Measurements from ENCODE around the gene YOD1. TPM values are rescaled to one million over a fixed set of nuclear protein-coding genes. Genes with fewer than 3 reads are reported as not detected.
A peak's percentile ranks its signal among the peaks of the same experiment; 100 is the strongest.

YOD1 gene
- total RNA-seq, 1 experiment from 2014 or later: 63.9 TPM

DNA sequence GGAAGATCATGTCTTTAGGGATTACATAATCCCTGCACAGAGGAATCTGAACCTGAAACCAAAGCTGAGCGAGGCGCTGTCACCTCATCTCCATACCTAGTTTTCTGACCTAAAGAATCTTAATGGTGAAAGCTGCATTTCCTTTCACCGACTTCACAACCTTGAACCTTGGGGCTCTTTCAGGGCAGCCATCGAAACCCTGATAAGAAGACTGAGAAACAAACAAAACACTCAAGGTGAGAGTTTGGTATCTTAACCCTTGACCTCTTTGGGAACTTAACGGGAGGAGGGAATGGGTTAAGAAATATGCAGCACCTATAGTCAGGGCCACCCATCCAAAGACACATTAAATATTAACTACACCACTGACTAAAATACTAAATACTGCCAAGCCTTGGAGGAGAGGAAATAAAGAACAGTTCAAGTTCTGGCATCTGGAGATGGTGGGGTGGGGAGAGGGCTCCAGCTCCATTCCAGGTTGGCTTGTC lies 20.4 kb downstream of the YOD1 start:
- intact Hi-C loops (cut with micrococcal nuclease): loop anchor here (1.0 kb wide), 3 partner anchors 9 to 48 kb away; no protein-coding TSS in a partner anchor
- DNase-seq: peak; percentile 23
- peaks cover 26% of the 10 kb centered on the region for H3F3A ChIP-seq (ENCODE audit: low read length, unreplicated experiment)
- peak overlapping the region; percentile 95 for H3K27ac ChIP-seq (ENCODE audit: low read length)
- H3K79me2 ChIP-seq (ENCODE audit: low read length): peaks cover 71% of the 10 kb centered on the region
- H3K9me3 ChIP-seq (ENCODE audit: low read length): no peaks in the 10 kb centered on the region
- H4K20me1 ChIP-seq (ENCODE audit: low read length): no peaks in the 10 kb centered on the region
- ATAC-seq: no peak
- H3K27me3 ChIP-seq (ENCODE audit: low read length): no peaks in the 10 kb centered on the region
- BruUV-seq (replicated peaks): no TSS peak
- H3K9me2 ChIP-seq (replicated peaks; ENCODE audit: low read length): no peaks in the 10 kb centered on the region
- peak overlapping the region; percentile 85 for H3K9ac ChIP-seq (ENCODE audit: low read length)
- peak overlapping the region; percentile 89 for H3K4me2 ChIP-seq (ENCODE audit: low read length)
- POLR2A ChIA-PET (ENCODE audit: unreplicated experiment): interaction anchor here (0.6 to 6.3 kb wide), 7 partner anchors 10 to 171 kb away, joined by 3 to 97 read pairs (median 10); partner anchors contain the start of gene PFKFB2
- no peak overlapping the region for H2AFZ ChIP-seq (ENCODE audit: low read length)
- H3K4me3 ChIP-seq (ENCODE audit: low read length): peak overlapping the region; percentile 69
- TF ChIP-seq, protein P1, sequence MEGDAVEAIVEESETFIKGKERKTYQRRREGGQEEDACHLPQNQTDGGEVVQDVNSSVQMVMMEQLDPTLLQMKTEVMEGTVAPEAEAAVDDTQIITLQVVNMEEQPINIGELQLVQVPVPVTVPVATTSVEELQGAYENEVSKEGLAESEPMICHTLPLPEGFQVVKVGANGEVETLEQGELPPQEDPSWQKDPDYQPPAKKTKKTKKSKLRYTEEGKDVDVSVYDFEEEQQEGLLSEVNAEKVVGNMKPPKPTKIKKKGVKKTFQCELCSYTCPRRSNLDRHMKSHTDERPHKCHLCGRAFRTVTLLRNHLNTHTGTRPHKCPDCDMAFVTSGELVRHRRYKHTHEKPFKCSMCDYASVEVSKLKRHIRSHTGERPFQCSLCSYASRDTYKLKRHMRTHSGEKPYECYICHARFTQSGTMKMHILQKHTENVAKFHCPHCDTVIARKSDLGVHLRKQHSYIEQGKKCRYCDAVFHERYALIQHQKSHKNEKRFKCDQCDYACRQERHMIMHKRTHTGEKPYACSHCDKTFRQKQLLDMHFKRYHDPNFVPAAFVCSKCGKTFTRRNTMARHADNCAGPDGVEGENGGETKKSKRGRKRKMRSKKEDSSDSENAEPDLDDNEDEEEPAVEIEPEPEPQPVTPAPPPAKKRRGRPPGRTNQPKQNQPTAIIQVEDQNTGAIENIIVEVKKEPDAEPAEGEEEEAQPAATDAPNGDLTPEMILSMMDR (conservative IDR thresholded peaks at IDR 0.05; ENCODE audit: low read depth, low read length): no peak
- TF ChIP-seq EZH2 (IDR thresholded peaks at IDR 0.05; ENCODE audit: low read length, unreplicated experiment) (no peak), EZH2phosphoT487 (IDR thresholded peaks at IDR 0.05; ENCODE audit: borderline replicate concordance, low read length) (no peak)
- CTCF ChIA-PET: interaction anchor here (1.1 kb wide), 1 partner anchor 10 kb away, joined by 3 read pairs; no protein-coding TSS in a partner anchor
- peaks cover 8% of the 10 kb centered on the region for H3K36me3 ChIP-seq (ENCODE audit: low read depth, low read length)
- H3K4me1 ChIP-seq (ENCODE audit: insufficient read depth, low read length): peaks cover 97% of the 10 kb centered on the region

DNA sequence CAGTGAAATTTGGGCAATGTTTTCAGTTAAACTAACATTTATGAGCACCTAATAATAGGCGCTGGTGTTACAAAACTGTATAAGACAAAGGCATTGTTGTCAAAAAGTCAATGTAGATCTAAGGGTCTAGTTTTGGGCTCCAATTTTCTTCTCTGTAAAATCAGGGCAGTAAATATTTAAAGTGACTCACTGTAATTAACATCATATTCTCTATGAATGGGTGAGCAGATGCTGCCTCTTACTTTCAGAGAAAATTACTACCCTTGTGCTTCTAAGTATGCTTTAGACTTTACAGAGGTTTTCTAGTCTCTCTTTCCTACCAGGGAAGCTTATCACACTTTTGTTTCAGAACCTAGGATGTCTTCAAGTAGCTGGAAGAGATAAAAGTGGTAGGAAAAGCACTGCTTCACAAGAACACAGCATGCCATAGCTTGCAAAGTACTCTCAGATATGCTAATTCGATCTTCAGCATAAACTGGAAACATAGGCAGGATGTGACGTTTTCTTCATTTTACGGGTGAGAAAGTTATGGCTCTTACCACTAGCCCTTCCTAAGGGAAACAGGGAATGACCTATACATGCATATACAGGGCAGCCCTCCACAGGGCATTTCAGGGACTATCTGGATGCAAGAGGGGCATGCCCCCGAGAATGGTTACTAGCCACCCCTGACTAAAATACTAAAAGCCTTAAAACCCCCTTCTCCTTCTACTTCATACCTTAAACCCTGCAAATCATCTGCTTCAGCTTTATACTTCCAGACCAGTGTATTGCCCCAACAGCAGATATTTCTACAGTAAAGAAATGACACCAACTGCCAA lies 21.1 kb downstream of the YOD1 start:
- no peak for TF ChIP-seq EZH2 (IDR thresholded peaks at IDR 0.05; ENCODE audit: low read length, unreplicated experiment)
- no peak for TF ChIP-seq EZH2phosphoT487 (IDR thresholded peaks at IDR 0.05; ENCODE audit: borderline replicate concordance, low read length)
- TF ChIP-seq, protein P1 (conservative IDR thresholded peaks at IDR 0.05; ENCODE audit: low read depth, low read length): no peak
- H3K9me3 ChIP-seq (ENCODE audit: low read length): no peaks in the 10 kb centered on the region
- H3K9me2 ChIP-seq (replicated peaks; ENCODE audit: low read length): no peaks in the 10 kb centered on the region
- TSS peak; percentile 0 for BruUV-seq (replicated peaks)
- H3F3A ChIP-seq (ENCODE audit: low read length, unreplicated experiment): peaks cover 31% of the 10 kb centered on the region
- peak overlapping the region; percentile 95 for H3K27ac ChIP-seq (ENCODE audit: low read length)
- peak overlapping the region; percentile 85 for H3K9ac ChIP-seq (ENCODE audit: low read length)
- H3K27me3 ChIP-seq (ENCODE audit: low read length): no peaks in the 10 kb centered on the region
- ATAC-seq (no peak), DNase-seq (peak; percentile 73)
- H3K79me2 ChIP-seq (ENCODE audit: low read length): peaks cover 71% of the 10 kb centered on the region
- ChIA-PET CTCF (interaction anchor here (0.6 to 1.1 kb wide), 4 partner anchors 22 to 365 kb away, joined by 3 to 9 read pairs (median 6); no protein-coding TSS in a partner anchor), POLR2A (ENCODE audit: unreplicated experiment) (interaction anchor here (0.6 to 6.3 kb wide), 7 partner anchors 9 to 170 kb away, joined by 3 to 81 read pairs (median 7); partner anchors contain the start of gene PFKFB2)
- intact Hi-C loops (cut with micrococcal nuclease): loop anchor here (5.0 to 10.0 kb wide), 2 partner anchors 275 to 292 kb away; partner anchors contain the start of gene CD55
- H3K4me3 ChIP-seq (ENCODE audit: low read length): peak overlapping the region; percentile 69
- peaks cover 8% of the 10 kb centered on the region for H3K36me3 ChIP-seq (ENCODE audit: low read depth, low read length)
- no peak overlapping the region for H2AFZ ChIP-seq (ENCODE audit: low read length)
- H3K4me1 ChIP-seq (ENCODE audit: insufficient read depth, low read length): peaks cover 96% of the 10 kb centered on the region
- no peaks in the 10 kb centered on the region for H4K20me1 ChIP-seq (ENCODE audit: low read length)
- peak overlapping the region; percentile 89 for H3K4me2 ChIP-seq (ENCODE audit: low read length)

All from PC-3 (cell line).